NCI-H128 (cell line): ENCODE data around the gene GASK1A.
"Not testable (repeated sequence)": the region's sequence is repeated elsewhere in the genome, so short reads cannot be mapped to it uniquely, and the experiment has no call there.

Experiments used
- DNase-seq: peaks from one replicate; lab custom pipeline; 2025; ENCODE audit not compliant: unreplicated experiment; lab: John Stamatoyannopoulos, UW

GASK1A gene

DNA sequence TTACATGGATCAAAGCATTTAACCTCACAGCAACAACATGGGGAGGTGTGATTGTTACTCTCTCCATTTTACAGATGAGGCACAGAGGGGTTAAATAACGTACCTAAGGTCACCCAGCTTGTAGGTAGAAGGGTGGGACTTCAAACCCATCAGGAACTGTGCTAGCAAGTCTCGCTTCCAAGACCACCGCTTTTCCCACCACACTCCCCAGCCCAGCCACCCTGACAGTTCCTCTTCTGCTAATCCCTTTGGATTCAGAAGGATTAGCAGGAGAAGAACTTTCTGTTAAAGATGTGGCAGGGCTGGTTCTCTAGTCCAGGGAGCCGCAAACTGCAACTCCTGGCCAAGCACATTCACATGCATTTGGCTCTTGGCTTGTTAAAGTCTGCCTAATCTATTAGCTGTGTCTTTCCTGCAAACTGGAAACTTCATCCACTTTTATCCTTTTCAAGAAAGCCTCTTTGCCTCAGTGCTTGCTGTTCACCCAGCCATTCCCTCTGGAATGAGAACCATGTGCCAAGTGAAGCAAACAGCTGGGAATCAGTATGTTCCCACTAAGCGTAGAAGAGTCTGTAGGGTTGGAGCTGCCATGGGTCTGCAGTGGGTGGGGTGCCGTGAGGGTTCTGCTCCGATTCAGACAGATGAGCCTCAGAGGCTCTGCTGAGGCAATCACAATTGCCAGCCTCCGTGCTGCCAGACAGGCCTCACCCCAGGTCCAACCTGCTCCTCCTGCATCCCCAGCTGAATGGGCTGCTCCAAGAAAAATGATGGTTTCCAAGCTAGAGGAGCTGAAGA is 82.2 kb downstream of the GASK1A start:
- no peak for DNase-seq

DNA sequence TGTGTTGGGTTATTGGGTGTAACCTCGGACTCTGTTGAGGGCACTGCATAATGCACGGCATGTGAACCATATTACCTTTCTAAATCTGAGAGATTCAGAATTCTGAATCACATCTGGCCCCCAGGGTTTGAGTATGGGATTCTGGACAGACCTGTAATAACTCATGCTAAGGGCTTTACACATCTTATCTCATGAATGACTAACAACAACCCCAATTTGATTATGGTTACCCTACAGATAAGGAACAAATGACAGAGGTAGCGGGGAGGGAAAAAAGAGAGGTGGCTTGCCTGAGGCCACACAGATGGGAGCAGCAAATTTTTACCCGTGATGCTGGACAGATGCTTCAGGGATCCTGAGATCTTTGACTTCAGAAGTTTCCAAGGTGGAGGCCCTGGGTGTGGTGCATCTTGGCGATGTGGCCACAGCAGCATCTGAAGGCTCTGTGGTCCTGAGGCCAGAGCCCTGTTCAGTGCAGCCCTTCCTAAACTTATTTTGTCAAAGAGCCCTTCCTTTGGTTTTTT is 83.0 kb downstream of the GASK1A start:
- no peak for DNase-seq

DNA sequence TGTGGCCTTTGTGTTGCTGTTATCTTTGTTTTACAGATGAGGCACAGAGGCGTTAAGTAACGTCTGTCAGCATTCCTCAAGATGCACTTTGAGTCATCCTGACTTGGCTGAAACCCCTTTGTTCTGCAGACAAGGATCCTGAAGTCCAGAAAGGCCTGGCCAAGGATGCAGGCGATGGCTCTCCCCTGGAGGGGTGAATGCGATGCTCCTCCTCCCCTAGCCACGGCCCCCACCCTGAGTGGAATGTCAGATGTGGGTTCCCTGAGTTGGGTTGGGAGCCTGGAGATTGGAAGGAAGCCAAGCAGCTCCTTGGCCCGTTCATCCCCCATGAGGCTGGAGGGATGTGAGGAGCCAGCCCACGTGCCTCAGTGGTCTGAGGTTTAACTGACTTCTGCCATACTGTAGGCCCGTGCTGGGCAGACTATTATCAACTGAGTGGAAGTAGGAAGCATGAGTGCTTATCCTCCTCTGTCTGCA is 83.5 kb downstream of the GASK1A start:
- DNase-seq, result no peak

DNA sequence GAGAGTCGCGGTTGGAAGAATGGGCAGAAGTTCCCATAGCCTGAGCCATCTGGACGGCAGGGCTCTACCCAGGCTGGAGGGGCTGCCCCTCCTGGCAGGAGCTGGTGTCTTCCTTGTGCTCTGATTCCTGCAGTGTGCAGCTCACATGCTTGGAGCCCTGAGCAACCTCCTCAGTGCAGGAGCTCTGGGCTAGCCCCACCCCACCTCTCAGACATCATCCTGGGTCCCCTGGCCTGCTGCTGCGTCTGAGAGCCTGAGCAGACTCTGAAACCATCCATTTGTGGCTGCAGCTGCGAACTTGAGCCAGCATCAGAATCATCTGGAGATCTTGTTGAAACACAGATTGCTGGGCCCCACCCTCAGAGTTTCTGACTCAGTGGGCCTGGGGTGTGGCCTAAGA is 84.0 kb downstream of the GASK1A start:
- DNase-seq, result no peak

GRCh38 chr3:43070670-43071069 is 91.6 kb downstream of the GASK1A start:
- not testable (repeated sequence) for DNase-seq

- DNase-seq, result no peak
These were observed 92.3 kb downstream of the GASK1A start for GRCh38 chr3:43071313-43071893.

DNA sequence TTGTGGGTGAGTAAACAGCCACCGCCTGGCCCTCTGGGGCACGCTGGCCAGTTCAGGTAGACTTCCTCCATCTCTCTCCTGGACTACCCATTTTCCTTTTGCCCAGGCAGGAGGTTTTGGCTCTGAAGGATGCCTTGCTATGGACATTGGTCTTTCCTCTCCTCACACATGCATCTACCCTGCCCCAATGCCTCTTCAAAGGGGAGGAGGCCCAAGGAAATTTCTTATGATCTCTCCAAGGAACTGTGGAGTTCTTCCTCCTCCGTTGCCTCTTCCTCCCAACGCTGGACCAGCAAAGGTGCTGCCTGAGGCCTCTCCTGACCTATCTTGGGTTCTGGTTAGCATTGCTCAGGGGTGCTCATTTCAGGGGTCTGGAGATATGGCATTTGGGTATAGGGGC is 93.2 kb downstream of the GASK1A start:
- no peak for DNase-seq

- DNase-seq, result no peak
These were observed 94.2 kb downstream of the GASK1A start for GRCh38 chr3:43073116-43073835.

DNA sequence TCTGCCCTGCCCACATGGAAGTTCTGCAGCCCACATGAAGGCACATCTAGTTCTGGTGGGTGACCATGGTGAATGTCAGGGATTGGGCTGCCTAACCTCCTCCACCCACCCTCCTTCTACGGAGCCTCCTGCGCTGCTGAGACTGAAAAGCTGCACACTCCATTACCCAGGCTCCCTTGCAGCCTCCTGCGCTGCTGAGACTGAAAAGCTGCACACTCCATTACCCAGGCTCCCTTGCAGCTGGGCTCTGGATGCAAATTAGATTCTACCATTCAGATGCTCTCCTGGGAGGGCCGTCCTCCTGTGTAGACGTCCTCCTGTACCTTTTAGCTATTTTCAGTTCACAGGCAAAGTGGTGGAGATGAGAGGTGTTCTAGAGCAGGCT is 94.7 kb downstream of the GASK1A start:
- DNase-seq, result no peak

GRCh38 chr3:43074482-43074881 is 95.4 kb downstream of the GASK1A start:
- no peak for DNase-seq

GRCh38 chr3:43074901-43075689 is 96.0 kb downstream of the GASK1A start:
- DNase-seq, result no peak

GRCh38 chr3:43075904-43076661 is 97.0 kb downstream of the GASK1A start:
- no peak for DNase-seq

DNA sequence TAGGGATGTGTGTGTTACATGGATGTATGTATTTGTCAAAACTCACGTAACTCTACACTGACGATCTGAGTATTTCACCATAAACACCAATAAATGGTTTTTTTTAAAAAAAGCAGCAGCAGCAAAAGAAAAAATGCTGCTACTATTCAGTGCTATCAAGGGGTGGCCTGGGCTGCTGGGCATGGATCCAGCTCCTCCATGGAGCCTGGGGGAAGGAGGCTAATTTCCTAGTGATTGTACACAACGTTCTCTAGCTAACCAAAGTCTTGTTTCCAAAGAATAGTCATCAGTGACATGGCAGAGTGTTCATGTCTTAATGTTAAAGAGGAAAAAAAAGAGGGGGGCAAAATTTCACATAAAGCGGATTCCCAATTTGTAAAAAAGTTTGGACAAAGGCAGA is 97.7 kb downstream of the GASK1A start:
- no peak for DNase-seq

GRCh38 chr3:43077261-43077660 is 98.2 kb downstream of the GASK1A start:
- DNase-seq, result no peak

GRCh38 chr3:43077707-43078106 is 98.6 kb downstream of the GASK1A start:
- DNase-seq, result no peak

- DNase-seq, result no peak
These were observed 100.6 kb downstream of the GASK1A start for GRCh38 chr3:43079536-43080332.

DNA sequence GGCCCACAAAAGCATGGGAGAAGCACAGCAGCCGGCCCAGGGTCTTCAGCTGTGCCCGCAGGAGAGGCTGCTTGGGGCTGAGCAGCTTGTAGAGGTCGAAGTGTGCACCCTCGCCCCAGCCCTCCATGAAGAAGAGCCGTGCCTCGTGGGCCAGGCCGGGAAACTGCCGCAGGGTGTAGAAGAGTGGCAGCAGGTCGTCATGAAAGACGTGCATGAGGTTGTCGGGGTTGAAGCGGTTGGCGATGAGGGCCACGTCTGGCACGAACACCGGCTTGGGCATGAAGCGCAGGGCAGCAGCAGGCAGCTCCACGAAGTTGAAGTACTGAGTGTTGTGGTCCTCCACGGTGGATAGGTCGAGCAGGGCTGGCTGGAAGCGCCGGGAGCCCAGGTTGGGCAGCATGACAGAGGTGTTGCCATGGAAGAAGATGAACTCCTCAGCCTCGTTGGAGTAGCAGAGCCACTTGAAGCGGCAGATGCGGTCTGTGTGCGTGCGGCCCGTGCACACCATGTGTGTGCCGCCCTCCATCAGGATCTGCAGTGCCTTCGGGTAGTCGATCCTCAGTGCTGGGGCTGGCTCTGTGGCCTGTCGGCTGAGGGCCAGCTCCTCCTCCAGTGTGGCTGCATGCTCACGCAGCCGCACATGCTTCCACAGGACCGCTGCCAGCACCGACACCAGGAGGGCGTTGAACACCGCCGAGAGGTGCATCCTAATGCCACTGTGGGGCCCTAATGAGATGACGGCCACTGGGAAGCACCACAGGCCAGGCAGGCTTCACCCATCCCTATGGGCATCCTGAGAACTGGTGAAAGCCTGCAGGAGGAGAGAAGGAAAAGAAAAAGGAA is 101.8 kb downstream of the GASK1A start:
- no peak for DNase-seq

GRCh38 chr3:43081796-43082195 is 102.7 kb downstream of the GASK1A start:
- no peak for DNase-seq

DNA sequence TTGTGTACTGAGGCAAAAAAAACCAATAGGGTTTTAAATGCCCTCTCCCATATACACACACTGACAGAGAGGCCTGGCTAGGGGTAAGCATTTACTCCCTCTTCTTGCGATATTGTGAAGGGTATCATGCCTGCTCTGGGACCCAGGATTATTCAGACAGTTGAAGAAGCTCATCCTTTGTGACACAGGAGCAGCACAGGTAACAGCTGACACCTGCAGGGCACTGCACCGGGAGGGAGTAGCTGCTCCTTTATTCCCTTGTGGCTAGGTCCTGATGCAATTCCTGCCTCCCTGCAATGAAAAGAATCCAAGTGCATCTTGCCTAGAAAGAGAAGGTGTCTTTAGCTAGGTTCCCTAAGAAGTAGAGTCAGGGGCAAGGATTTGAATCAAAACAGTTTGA is 103.3 kb downstream of the GASK1A start:
- no peak for DNase-seq
